Measurements from ENCODE around the gene CCDC169.
"Not testable (repeated sequence)": the region's sequence is repeated elsewhere in the genome, so short reads cannot be mapped to it uniquely, and the experiment has no call there.

Gene CCDC169

GRCh38 chr13:36313047-36313969 is 15.7 kb upstream of the CCDC169 start:
- DNase-seq: no peak

DNA sequence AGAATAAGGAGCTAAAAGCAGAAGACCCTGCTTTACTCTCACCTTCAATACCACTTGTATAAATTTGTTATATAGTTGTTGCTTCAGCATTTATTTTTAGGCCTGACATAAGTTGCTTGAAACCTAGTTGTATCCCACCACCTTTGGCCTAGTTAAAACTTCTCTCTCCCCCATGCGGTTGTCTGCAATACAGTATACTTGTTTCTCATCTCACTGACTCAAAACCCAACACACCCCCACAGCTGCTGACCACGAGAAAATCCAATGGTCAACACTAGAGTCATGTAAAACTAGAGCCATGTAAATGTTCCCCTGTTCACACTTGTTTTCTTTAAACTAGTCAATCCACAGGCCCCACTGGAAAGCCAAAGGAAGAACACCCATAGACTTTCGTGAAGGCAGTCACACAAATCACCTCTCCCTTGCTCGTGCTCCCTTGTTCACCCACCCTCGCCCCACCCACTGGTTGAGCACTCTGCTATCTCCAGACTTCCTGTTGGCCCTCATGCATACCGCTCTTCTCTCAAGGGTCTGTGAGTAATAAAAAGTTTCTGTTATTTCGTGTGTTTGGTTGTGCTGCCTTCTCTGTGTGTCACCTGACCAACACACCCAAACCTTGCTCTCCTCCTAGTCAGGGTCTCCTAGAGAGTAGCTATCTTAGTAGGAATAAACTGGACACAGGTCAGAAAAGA is 12.9 kb upstream of the CCDC169 start:
- no peak for DNase-seq

DNA sequence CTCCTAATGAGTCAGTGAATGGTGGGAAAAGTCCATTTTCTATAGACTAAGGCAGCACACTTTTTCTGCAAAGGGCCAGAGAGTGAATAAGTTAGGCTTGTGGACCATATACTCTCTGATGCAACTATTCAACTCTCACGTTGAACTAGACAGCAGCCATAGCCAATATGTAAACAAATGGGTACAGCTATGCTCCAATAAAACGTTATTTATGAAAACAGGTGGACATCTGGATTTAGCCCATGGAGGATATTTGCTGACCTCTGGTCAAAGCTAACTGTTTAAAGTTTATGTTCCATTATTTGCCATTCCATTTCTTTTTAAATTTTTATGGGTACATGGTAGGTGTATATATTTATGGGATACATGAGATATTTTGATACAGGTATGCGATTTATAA is 4.7 kb upstream of the CCDC169 start:
- DNase-seq: no peak

DNA sequence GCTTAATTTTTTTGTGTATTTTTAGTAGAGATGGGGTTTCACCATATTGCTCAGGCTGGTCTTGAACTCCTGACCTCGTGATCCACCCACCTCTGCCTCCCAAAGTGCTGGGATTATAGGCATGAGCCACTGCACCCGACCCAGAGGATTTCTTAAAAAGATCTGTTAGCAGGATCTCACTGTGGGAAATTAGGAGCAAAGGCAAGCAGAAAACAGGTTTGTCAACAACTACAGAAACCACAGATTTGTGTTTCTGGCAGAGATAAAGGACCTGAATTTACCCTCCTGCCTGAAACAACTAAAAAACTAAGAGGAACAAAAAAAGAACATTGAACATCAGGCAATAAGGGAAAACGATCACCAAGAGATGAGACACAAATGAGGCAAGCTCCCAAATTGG is 1.9 kb upstream of the CCDC169 start:
- DNase-seq: not testable (repeated sequence)

GRCh38 chr13:36298535-36299068 is 988 bp upstream of the CCDC169 start:
- DNase-seq: no peak

DNA sequence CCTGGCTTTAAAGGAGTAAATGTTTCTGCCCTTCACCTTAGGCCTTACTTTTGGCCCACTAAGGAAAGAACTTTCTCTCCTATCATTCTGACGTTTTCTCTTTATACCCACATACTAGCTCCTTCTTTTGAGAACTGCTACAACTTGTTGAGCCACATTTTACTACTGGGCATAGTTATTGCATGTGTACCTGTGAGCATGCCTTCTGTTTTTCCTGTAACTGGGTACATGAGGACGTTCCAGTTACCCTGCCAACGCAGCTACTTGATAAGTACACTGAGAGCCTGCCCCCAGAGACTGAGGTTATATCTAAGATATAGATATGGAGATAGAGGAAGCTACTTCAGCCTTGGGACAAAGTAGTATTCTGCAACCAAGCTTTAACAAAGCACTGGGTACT is 3.5 kb downstream of the CCDC169 start:
- DNase-seq: no peak

DNA sequence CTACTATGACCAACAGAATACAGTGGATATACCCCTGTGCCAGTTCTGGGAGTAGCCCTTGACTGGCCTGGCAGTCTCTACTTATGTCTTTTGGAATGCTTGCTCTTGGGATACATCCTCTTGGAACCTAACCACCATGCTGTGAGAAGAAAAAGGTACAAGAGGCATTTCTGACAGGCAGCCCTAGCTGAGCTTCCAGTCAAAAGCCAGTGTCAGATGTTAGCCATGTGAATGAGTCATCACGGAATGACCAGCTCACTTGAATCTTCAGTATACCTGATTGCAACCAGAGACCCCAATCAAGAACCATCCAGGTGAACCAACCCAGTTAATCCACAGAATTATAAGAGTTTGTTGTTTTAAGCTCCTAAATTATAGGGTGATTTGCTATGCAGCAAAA is 4.1 kb downstream of the CCDC169 start:
- no peak for DNase-seq

GRCh38 chr13:36288794-36289391 is 8.7 kb downstream of the CCDC169 start:
- DNase-seq: no peak

DNA sequence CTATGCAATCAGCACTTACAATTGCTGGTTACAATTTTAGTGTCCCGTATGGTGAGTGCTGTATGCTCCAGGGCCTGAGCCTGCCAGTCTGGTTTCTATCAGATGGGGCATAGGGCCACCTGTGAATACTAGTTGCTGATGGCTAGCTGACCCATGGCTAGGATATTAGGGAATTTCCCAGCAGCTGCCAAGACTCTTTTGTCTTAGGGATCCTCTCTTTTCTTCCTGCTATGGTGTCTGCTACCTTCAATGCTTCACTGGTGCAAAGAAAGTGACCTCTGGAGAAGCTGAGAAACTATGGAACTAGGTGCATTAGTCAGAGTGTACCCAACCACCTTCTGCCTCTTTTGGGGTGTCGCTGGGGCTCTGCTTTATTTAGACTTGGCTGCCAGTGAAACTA is 11.6 kb downstream of the CCDC169 start:
- DNase-seq: no peak

GRCh38 chr13:36282821-36283432 is 14.7 kb downstream of the CCDC169 start:
- no peak for DNase-seq

GRCh38 chr13:36275190-36276002 is 22.2 kb downstream of the CCDC169 start:
- no peak for DNase-seq

- no peak for DNase-seq
Observed at GRCh38 chr13:36273431-36273830, 24.2 kb downstream of the CCDC169 start.

DNA sequence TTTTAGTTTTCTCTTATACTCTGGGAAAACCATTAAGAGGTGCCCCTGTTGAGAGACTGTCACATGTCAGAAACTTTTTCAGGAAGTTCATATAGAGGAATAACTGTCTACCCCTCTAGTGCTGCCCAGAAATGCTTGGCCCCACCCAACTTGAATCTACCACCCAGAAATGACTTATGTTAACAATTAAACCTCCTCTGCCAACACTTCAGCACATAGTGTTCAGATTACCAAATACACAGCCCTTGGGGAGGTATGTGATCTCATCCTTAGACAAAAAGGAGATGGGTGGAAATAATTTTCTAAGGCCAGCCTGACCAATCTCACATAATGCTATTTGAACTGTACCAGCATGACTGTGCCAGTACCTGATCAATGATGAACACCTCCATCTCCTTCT is 35.6 kb downstream of the CCDC169 start:
- no peak for DNase-seq

- no peak for DNase-seq
Observed at GRCh38 chr13:36261011-36261410, 36.6 kb downstream of the CCDC169 start.

DNA sequence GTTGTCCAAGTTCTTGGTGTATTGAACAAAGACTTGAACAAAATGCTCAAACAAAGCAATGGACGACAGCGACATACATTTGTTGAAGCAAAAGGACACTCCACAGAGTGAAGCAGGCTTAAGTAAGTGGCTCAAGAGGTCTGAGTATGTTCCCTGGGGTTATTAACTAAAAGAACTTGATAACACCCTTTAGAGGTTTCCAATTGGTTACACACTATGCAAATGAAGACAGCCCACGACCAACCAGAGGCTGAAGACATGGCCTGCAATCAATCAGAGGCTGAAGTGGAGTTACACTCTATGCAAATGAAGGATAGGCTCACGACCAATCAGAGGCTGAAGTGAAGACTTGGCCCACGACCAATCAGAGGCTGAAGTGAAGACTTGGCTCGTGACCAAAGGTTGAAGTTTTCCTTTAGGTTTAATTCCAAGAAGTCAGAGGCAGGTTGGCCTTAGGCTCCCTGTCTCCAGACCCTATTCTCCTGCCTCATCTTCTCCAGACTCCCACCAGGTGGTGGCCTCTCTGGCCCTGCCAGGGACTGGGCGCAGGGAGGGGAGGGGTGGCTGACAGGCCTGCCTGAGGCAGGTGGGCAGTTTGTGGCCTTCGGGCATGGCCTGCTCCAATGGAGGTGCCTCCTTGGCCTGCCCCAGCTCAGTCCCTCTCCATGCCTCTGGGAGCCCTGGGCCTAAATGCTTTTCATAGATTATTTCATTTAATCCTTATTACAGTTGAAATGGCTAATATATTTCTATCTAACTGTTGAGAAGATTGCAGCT is 38.1 kb downstream of the CCDC169 start:
- DNase-seq: no peak

DNA sequence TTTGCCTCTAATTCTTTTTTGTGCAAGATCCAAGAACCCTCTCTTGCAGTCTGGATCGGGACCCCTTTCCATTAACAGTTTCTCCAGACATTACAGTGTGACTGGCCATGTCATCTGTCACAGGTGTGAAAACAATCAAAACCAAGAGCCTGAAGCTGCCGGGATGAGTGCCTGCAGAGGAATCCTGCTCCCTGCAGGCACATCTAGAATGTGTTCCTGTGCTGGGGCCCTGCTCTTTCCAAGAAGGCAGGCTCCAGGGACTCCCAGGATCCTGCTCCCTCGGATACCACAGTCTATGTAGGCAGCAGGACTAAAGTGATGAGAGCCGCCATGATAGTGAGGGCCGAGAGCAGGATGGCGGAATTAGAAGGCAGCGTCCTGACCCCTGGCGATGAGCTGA is 38.8 kb downstream of the CCDC169 start:
- no peak for DNase-seq

GRCh38 chr13:36251526-36251925 is 46.1 kb downstream of the CCDC169 start:
- DNase-seq: no peak

- no peak for DNase-seq
Observed at GRCh38 chr13:36251017-36251416, 46.6 kb downstream of the CCDC169 start.

GRCh38 chr13:36248700-36249099 is 48.9 kb downstream of the CCDC169 start:
- no peak for DNase-seq

DNA sequence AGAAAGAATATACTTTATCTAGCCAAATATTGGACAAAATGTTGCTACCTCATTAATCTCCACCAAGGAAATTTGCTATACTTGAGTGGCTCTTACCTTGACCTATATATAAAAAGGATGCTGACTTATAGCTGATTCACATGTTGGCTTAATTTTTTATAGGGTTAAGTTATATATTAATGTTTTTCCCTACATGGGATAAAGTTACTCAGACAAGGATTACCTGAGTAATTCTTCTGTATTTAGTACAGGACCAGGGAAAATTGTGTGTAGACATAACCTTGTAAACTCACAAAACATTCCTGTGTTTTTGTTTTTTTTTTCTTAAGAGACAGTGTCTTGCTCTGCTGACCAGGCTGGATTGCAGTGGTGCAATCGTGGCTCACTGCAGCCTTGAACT is 52.6 kb downstream of the CCDC169 start:
- DNase-seq: no peak

DNA sequence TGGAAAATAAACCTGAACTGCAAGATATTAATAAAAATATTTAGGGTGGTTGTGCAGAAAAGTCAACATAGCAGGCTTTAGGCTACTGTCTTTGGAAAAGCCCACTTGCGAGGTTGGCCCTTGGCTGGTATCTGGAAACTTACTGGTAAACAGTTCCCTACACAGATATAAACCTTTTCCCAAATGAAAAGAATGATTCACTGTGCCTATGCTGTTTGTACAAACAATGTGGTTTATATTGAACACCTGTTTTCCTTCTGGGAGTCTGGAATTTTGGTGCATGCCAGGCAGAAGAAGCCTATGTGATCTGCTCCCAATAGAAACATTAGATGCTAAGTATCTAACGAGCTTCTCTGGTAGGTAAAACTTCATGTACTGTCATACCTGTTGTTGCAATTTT is 53.5 kb downstream of the CCDC169 start:
- no peak for DNase-seq
